GM23338 (cell line): Measurements from ENCODE around the gene MMAB. TPM values are rescaled to one million over a fixed set of nuclear protein-coding genes. Genes with fewer than 3 reads are reported as not detected.

Experiments used
- ATAC-seq: fragments of 200-7000 bp; cut with Tn5 transposase; 3 replicates; pipeline ENCODE4 v1.9.1; 2020
- DNase-seq: peaks from one replicate; pipeline ENCODE4 v3.0.0-alpha.2; 2015; ENCODE audit warnings: low spot score
- H2AFZ ChIP-seq: fragments of 200-600 bp; sonication (generic); 2 replicates; pipeline ENCODE4 v1.8.0; 2016; ENCODE audit warnings: antibody characterized with exemption, mild to moderate bottlenecking, moderate library complexity
- H3F3A ChIP-seq: fragments of 200-600 bp; sonication (generic); replicated peaks from 2 replicates; pipeline ENCODE4 v1.8.0; 2017; ENCODE audit warnings: antibody characterized with exemption, mixed run types, low read depth
- H3K27ac ChIP-seq: fragments of 200-600 bp; sonication (generic); 2 replicates; pipeline ENCODE4 v1.6.1; 2016; ENCODE audit warnings: low read depth
- H3K27me3 ChIP-seq: fragments of 200-600 bp; sonication (generic); 2 replicates; pipeline ENCODE4 v1.8.0; 2016; ENCODE audit warnings: mild to moderate bottlenecking, mixed run types, moderate library complexity; ENCODE audit not compliant: insufficient read depth
- H3K36me3 ChIP-seq: fragments of 200-600 bp; sonication (generic); 2 replicates; pipeline ENCODE4 v1.8.0; 2016; ENCODE audit warnings: mild to moderate bottlenecking; ENCODE audit not compliant: insufficient read depth
- H3K4me1 ChIP-seq: fragments of 200-600 bp; sonication (generic); 2 replicates; pipeline ENCODE4 v1.8.0; 2016; ENCODE audit warnings: mild to moderate bottlenecking, moderate library complexity; ENCODE audit not compliant: insufficient read depth
- H3K4me2 ChIP-seq: fragments of 200-600 bp; sonication (generic); 2 replicates; pipeline ENCODE4 v1.7.1; 2017; ENCODE audit warnings: mixed run types
- H3K4me3 ChIP-seq: fragments of 200-600 bp; sonication (generic); 2 replicates; pipeline ENCODE4 v1.6.1; 2016; ENCODE audit warnings: mixed run types
- H3K79me2 ChIP-seq: fragments of 200-600 bp; sonication (generic); replicated peaks from 2 replicates; pipeline ENCODE4 v1.8.0; 2017; ENCODE audit warnings: mild to moderate bottlenecking; ENCODE audit not compliant: insufficient read depth
- H3K9me2 ChIP-seq: fragments of 200-600 bp; sonication (generic); 2 replicates; pipeline ENCODE4 v1.8.0; 2017; ENCODE audit not compliant: insufficient read depth
- H4K20me1 ChIP-seq: fragments of 200-600 bp; sonication (generic); replicated peaks from 2 replicates; pipeline ENCODE4 v1.8.0; 2017; ENCODE audit warnings: mild to moderate bottlenecking; ENCODE audit not compliant: insufficient read depth
- H3K27ac Mint-ChIP-seq: 2 replicates; pipeline ENCODE4 v1.8.0; 2020; ENCODE audit warnings: inconsistent platforms, mild to moderate bottlenecking, moderate library complexity, mixed read lengths
- H3K27me3 Mint-ChIP-seq: 3 replicates; pipeline ENCODE4 v1.8.0; 2022; ENCODE audit warnings: low read depth, mild to moderate bottlenecking, moderate library complexity, mixed read lengths, inconsistent platforms; ENCODE audit not compliant: insufficient read depth, poor library complexity
- H3K36me3 Mint-ChIP-seq: 3 replicates; pipeline ENCODE4 v1.8.0; 2021; ENCODE audit warnings: low read depth, mild to moderate bottlenecking, inconsistent platforms, moderate library complexity, mixed read lengths
- H3K4me1 Mint-ChIP-seq: 3 replicates; pipeline ENCODE4 v1.8.0; 2020; ENCODE audit warnings: mild to moderate bottlenecking, inconsistent platforms, mixed read lengths
- H3K4me3 Mint-ChIP-seq: 3 replicates; pipeline ENCODE4 v1.8.0; 2021; ENCODE audit warnings: moderate library complexity, mild to moderate bottlenecking, inconsistent platforms, mixed read lengths
- H3K9me3 Mint-ChIP-seq: 3 replicates; pipeline ENCODE4 v1.8.0; 2020; ENCODE audit warnings: moderate library complexity, mild to moderate bottlenecking, inconsistent platforms, mixed read lengths
- CREB1 ChIP-seq: fragments of 250-450 bp; sonication (Bioruptor Pico); IDR thresholded peaks from 2 replicates; pipeline ENCODE4 v1.5.0; 2020; ENCODE audit warnings: low read depth, mild to moderate bottlenecking, moderate library complexity
- CTCF ChIP-seq, 2 experiments: fragments of 200-600 bp in 1 of 2; sonication (generic) in 1 of 2; conservative IDR thresholded peaks; 2 replicates each; pipeline versions ENCODE4 v1.5.1 to v1.6.1; 2016 to 2017; ENCODE audit warnings: antibody characterized with exemption in 2 of 2, low read depth in 2 of 2, mild to moderate bottlenecking in 2 of 2, moderate library complexity in 1 of 2
- ETS1 ChIP-seq: IDR thresholded peaks from 2 replicates; pipeline ENCODE4 v1.6.1; 2016; ENCODE audit warnings: antibody characterized with exemption
- JUNB ChIP-seq: IDR thresholded peaks from one replicate; pipeline ENCODE4 v1.6.1; 2016; ENCODE audit warnings: antibody characterized with exemption; ENCODE audit not compliant: unreplicated experiment
- REST ChIP-seq: IDR thresholded peaks from one replicate; pipeline ENCODE4 v1.6.1; 2018; ENCODE audit warnings: antibody characterized with exemption; ENCODE audit not compliant: unreplicated experiment
- STAT1 ChIP-seq: IDR thresholded peaks from one replicate; pipeline ENCODE4 v1.6.1; 2016; ENCODE audit warnings: antibody characterized with exemption; ENCODE audit not compliant: unreplicated experiment
- ZNF114 ChIP-seq: fragments of 250-450 bp; sonication (Bioruptor Pico); IDR thresholded peaks from 2 replicates; pipeline ENCODE4 v1.5.0; 2020; ENCODE audit warnings: mild to moderate bottlenecking, moderate library complexity
- ZNF331 ChIP-seq: fragments of 250-450 bp; sonication (Bioruptor Pico); IDR thresholded peaks from 2 replicates; pipeline ENCODE4 v1.5.0; 2020; ENCODE audit warnings: low read depth, mild to moderate bottlenecking, moderate library complexity
- ZNF462 ChIP-seq: fragments of 250-450 bp; sonication (Bioruptor Pico); IDR thresholded peaks from 2 replicates; pipeline ENCODE4 v1.5.0; 2020; ENCODE audit warnings: mild to moderate bottlenecking, moderate library complexity
- polyA plus RNA-seq: library from polyadenylated mRNA; unstranded; fragments of >200 nt; fragmentation: Nextera tagmentation; extraction: Ambion mirVana; gene quantifications from 2 replicates; pipeline ENCODE4 v1.2.1, GENCODE V29; 2016
- total RNA-seq: library from RNA; depleted of rRNA; stranded (reverse); fragments of >200 nt; shearing (Covaris generic); gene quantifications from 2 replicates; pipeline ENCODE4 v1.2.3, GENCODE V29; 2014

The MMAB gene
- total and polyA plus RNA-seq, 2 experiments from 2014 or later, result 24.7 to 38.5 TPM

GRCh38 chr12:109573914-109574244 is 575 bp upstream of the MMAB start:
- peak overlapping the region; percentile 58; the same call in 1 of the 2 replicates for H2AFZ ChIP-seq
- H3K27me3 Mint-ChIP-seq, result peaks cover 9% of the 10 kb centered on the region

More at GRCh38 chr12:109573914-109574244, 575 bp upstream of the MMAB start:
- ATAC-seq (no peak), DNase-seq (no peak)
- peaks cover 20% of the 10 kb centered on the region for H3K79me2 ChIP-seq
- no peaks in the 10 kb centered on the region for H4K20me1 ChIP-seq
- H3K27ac ChIP-seq, result no peak overlapping the region
- peak overlapping the region; percentile 78 for H3K4me3 ChIP-seq
- peak overlapping the region; percentile 78 for H3K4me3 Mint-ChIP-seq
- H3K36me3 Mint-ChIP-seq, result peaks cover 35% of the 10 kb centered on the region
- H3K9me3 Mint-ChIP-seq, result no peaks in the 10 kb centered on the region
- peaks cover 16% of the 10 kb centered on the region for H3K4me1 Mint-ChIP-seq
- H3K36me3 ChIP-seq, result peaks cover 18% of the 10 kb centered on the region
- peaks cover 14% of the 10 kb centered on the region; the same call in 1 of the 2 replicates for H3K4me1 ChIP-seq
- no peaks in the 10 kb centered on the region for H3F3A ChIP-seq
- H3K9me2 ChIP-seq, result peaks cover 5% of the 10 kb centered on the region; the same call in 1 of the 2 replicates
- no peak overlapping the region for H3K27ac Mint-ChIP-seq
- TF ChIP-seq STAT1 (no peak), ETS1 (no peak), ZNF331 (no peak), JUNB (no peak), CTCF (conservative IDR thresholded peaks at IDR 0.05; ENCODE audit: low read depth in 2 of 2) (no peak), REST (no peak), ZNF114 (CRISPR knock-in tag) (no peak), ZNF462 (CRISPR knock-in tag) (no peak), CREB1 (CRISPR knock-in tag) (no peak)
- peak overlapping the region; percentile 95 for H3K4me2 ChIP-seq
- no peaks in the 10 kb centered on the region for H3K27me3 ChIP-seq
